Cardiac muscle cell (in vitro differentiated cells and primary cell): ENCODE data around the gene ELF2. TPM values are rescaled to one million over a fixed set of nuclear protein-coding genes. Genes with fewer than 3 reads are reported as not detected.
"Not testable (repeated sequence)": the region's sequence is repeated elsewhere in the genome, so short reads cannot be mapped to it uniquely, and the experiment has no call there.

Experiments used
- DNase-seq, 2 donors: peaks; one replicate each; pipeline versions ENCODE4 v3.0.0 to v3.0.0-alpha.2; 2010 to 2017; ENCODE audit warnings: low read depth in 1 of 2, low spot score in 1 of 2
- H3K27ac ChIP-seq: fragments of 200-600 bp; sonication (generic); 2 replicates; pipeline ENCODE4 v1.5.1; 2016
- H3K27me3 ChIP-seq: fragments of 200-600 bp; sonication (generic); 2 replicates; pipeline ENCODE4 v1.6.0; 2016; ENCODE audit warnings: control low read depth
- H3K36me3 ChIP-seq: fragments of 200-600 bp; sonication (generic); 2 replicates; pipeline ENCODE4 v1.5.1; 2016; ENCODE audit warnings: control low read depth
- H3K4me1 ChIP-seq: fragments of 200-600 bp; sonication (generic); 2 replicates; pipeline ENCODE4 v1.8.1; 2017; ENCODE audit warnings: low read depth, mild to moderate bottlenecking, mixed run types
- H3K4me3 ChIP-seq: fragments of 200-600 bp; sonication (generic); 2 replicates; pipeline ENCODE4 v1.5.1; 2016; ENCODE audit warnings: mild to moderate bottlenecking
- H3K9me3 ChIP-seq: fragments of 200-600 bp; sonication (generic); 2 replicates; pipeline ENCODE4 v1.5.1; 2017; ENCODE audit warnings: low read depth, mild to moderate bottlenecking, control low read depth
- polyA plus RNA-seq: library from polyadenylated mRNA; unstranded; fragments of >200 nt; fragmentation: Nextera tagmentation; extraction: Ambion mirVana; gene quantifications from 2 replicates; pipeline ENCODE4 v1.2.1, GENCODE V29; 2016
- total RNA-seq: library from RNA; depleted of rRNA; stranded (reverse); fragments of >200 nt; gene quantifications from 2 replicates; pipeline ENCODE4 v1.2.3, GENCODE V29; 2016
- TF ChIP-seq, protein P1 (sequence below): IDR thresholded peaks from 2 replicates; pipeline ENCODE4 v1.5.1; 2012; ENCODE audit warnings: low read depth, mild to moderate bottlenecking, low read length

ELF2 gene
- total and polyA plus RNA-seq, 2 experiments from 2014 or later, result 45.7 to 57.5 TPM

DNA sequence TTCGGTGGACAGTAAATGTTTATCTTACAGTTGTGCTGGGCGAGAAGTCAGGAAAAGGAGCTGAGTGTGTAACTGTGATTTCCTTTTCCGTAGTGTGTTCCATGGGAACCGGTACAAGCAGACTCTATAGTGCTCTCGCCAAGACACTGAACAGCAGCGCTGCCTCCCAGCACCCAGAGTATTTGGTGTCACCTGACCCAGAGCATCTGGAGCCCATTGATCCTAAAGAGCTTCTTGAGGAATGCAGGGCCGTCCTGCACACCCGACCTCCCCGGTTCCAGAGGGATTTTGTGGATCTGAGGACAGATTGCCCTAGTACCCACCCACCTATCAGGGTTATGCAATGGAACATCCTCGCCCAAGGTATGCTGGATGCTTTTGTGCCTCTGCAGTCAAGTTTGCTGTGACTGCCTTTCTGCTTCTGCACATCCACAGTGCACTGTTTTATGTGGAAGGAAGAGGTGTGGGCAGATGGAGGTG, 134.0 kb downstream of the ELF2 start:
- Histone ChIP-seq H3K36me3 (peaks cover 6% of the 10 kb centered on the region), H3K27ac (peak overlapping the region; percentile 50)
- TF ChIP-seq, protein P1, sequence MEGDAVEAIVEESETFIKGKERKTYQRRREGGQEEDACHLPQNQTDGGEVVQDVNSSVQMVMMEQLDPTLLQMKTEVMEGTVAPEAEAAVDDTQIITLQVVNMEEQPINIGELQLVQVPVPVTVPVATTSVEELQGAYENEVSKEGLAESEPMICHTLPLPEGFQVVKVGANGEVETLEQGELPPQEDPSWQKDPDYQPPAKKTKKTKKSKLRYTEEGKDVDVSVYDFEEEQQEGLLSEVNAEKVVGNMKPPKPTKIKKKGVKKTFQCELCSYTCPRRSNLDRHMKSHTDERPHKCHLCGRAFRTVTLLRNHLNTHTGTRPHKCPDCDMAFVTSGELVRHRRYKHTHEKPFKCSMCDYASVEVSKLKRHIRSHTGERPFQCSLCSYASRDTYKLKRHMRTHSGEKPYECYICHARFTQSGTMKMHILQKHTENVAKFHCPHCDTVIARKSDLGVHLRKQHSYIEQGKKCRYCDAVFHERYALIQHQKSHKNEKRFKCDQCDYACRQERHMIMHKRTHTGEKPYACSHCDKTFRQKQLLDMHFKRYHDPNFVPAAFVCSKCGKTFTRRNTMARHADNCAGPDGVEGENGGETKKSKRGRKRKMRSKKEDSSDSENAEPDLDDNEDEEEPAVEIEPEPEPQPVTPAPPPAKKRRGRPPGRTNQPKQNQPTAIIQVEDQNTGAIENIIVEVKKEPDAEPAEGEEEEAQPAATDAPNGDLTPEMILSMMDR, result no peak

DNA sequence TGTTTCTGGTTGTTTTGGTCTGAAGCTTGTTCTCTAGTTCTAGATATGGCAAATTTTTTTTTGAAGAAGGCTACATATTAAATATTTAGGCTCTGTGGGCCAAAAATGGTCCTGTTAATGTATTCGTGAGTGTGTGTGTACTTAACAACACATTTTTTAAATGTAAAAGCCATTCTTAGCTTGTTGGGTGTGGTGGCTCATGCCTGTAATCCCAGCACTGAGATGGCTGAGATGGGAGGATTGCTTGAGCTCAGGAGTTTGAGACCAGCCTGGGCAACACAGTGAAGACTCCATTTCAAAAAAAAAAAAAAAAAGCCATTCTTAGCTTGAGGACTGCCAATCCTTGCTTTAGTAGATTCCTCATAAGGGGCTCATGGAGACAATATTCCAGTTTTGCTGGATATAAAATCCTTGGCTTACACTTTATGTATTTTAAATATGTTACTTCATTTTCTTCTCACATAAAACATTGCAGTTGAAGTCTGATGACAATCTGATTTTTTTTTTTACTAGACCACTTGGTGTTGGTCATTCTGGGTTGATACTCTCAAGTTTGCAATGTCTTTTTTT, 138.1 kb downstream of the ELF2 start:
- Histone ChIP-seq H3K36me3 (no peaks in the 10 kb centered on the region), H3K4me1 (no peaks in the 10 kb centered on the region), H3K27me3 (no peaks in the 10 kb centered on the region), H3K9me3 (no peaks in the 10 kb centered on the region), H3K27ac (peak overlapping the region; percentile 55), H3K4me3 (no peak overlapping the region)
- no peak for DNase-seq
- TF ChIP-seq, protein P1, result no peak

More for the DNA sequence above, 134.0 kb downstream of the ELF2 start:
- no peak overlapping the region for H3K4me3 ChIP-seq
- no peaks in the 10 kb centered on the region for H3K9me3 ChIP-seq
- DNase-seq, result no peak
- no peaks in the 10 kb centered on the region for H3K27me3 ChIP-seq
- no peaks in the 10 kb centered on the region for H3K4me1 ChIP-seq

DNA sequence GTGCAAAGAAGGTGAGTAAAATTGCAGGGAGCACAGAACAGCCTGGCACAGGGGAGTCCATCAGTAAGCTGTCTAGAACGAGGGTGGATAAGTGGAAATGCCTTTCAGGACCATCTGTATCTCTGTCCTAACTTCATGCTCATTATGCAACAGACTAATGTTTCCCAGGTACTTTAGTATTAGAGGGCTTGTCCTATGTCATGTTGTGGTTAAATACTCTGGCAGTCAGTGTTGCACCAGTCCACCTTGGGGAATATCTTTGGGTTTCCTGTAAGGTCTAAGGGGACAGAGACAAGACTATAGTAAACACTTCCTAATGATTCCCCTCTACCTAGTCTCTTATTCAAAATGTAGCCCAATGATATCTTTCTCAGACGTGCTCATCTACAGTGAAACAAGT, 140.1 kb downstream of the ELF2 start:
- H3K36me3 ChIP-seq, result no peaks in the 10 kb centered on the region

DNA sequence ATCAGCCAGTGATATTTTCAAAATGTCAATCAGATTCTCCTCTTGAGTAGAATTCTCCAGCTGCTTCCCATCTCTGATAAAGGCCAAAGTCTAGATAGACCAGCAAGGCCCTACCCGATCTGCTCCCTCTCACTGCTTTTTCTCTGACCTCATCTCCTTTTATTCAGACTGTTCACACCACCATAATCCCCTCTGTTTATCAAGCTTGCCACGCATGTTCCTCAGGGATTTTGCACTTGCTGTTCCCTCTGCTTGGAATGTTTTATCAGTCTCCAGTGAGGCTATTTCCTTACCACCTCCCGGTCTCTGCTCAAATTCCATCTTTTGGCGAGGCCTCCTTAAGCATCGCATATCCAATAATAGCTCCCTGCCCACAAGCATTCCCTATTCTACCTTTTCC, 141.4 kb downstream of the ELF2 start:
- H3K36me3 ChIP-seq, result no peaks in the 10 kb centered on the region
- TF ChIP-seq, protein P1, result no peak
- no peaks in the 10 kb centered on the region for H3K4me1 ChIP-seq
- H3K9me3 ChIP-seq, result no peaks in the 10 kb centered on the region
- no peak overlapping the region for H3K4me3 ChIP-seq
- H3K27me3 ChIP-seq, result no peaks in the 10 kb centered on the region
- H3K27ac ChIP-seq, result no peak overlapping the region
- no peak for DNase-seq

More for the DNA sequence above, 140.1 kb downstream of the ELF2 start:
- H3K27ac ChIP-seq, result no peak overlapping the region
- TF ChIP-seq, protein P1, result no peak
- no peaks in the 10 kb centered on the region for H3K4me1 ChIP-seq
- H3K4me3 ChIP-seq, result no peak overlapping the region
- H3K27me3 ChIP-seq, result no peaks in the 10 kb centered on the region
- no peaks in the 10 kb centered on the region for H3K9me3 ChIP-seq
- no peak for DNase-seq

DNA sequence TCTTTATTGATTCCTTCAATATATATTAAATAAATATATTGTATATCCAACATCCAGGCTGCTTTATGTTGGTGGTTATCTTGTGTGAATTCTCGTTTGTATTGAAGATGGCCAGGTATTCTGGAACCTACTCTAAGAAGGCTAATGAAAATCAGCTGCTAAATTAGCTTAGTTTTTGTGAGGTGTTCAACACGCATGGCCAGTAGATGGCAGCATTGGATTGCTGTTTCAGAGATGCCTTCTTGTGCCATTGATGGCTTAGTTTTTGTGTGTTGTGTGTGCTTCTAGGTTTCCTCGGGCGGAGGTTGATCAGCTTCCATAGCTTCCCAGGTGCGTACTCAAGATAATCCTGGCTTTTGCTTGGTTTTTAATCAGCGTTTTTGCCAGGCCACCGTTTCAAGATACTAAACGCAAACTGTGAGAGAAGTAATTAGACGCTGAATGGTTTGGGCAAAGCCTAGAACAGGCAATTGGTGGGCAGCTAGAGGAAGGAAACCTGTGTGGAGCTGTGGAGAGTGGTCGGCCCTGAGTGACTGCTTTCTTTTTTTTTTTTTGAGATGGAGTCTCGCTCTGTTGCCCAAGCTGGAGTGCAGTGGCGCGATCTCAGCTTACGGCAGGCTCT, 146.3 kb downstream of the ELF2 start:
- Histone ChIP-seq H3K27me3 (no peaks in the 10 kb centered on the region), H3K36me3 (no peaks in the 10 kb centered on the region), H3K27ac (no peak overlapping the region), H3K4me1 (peaks cover 10% of the 10 kb centered on the region), H3K4me3 (no peak overlapping the region), H3K9me3 (no peaks in the 10 kb centered on the region)
- TF ChIP-seq, protein P1, result peak; percentile 81
- peak; percentile 87 to 89 for DNase-seq

DNA sequence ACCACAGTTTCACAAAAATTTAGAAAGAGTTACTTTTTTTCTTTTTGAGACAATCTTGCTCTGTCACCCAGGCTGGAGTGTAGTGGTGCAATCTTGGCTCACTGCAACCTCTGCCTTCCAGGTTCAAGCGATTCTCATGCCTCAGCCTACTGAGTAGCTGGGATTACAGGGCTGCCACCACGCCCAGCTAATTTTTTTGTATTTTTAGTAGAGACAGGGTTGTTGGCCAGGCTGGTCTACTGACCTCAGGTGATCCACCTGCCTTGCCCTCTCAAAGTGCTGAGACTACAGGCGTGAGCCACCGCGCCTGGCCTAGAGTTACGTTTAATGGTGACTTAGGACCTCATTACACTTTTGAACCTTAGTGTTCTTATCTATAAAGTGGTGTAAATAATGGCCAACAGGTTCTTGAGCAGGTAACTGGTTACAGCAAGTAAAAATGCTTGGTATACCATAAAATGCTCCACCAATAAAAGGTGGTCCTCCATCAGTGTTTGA, 147.1 kb downstream of the ELF2 start:
- not testable (repeated sequence) for H3K4me1 ChIP-seq, H3K27me3 ChIP-seq, H3K36me3 ChIP-seq, H3K4me3 ChIP-seq, DNase-seq, H3K9me3 ChIP-seq
- peak overlapping the region; percentile 12 for H3K27ac ChIP-seq
